ENCODE measurements around the gene BTBD6.
"Not testable (repeated sequence)": the region's sequence is repeated elsewhere in the genome, so short reads cannot be mapped to it uniquely, and the experiment has no call there.

Gene BTBD6

GRCh38 chr14:105294142-105294597, 45.8 kb downstream of the BTBD6 start:
- DNase-seq (ENCODE audit: low read depth in 3 of 3): peak in 1 of 3 experiments; percentile 47

- not testable (repeated sequence) for DNase-seq (ENCODE audit: low read depth in 3 of 3)
These were observed 49.0 kb downstream of the BTBD6 start for GRCh38 chr14:105297311-105297710.

- peak in 1 of 3 experiments; percentile 29 for DNase-seq (ENCODE audit: low read depth in 3 of 3)
These were observed 51.6 kb downstream of the BTBD6 start for GRCh38 chr14:105299654-105300541.
